IPS DF 6.9 (cell line): ENCODE data around the gene TRAF3IP1.
"Not testable (repeated sequence)": the region's sequence is repeated elsewhere in the genome, so short reads cannot be mapped to it uniquely, and the experiment has no call there.

ENCODE experiments used
- DNase-seq: peaks from one replicate; pipeline ENCODE4 v3.0.0-alpha.2; 2013; ENCODE audit warnings: low read depth, low spot score
- H3K27ac ChIP-seq: one replicate; pipeline ENCODE4 v1.5.1; 2013; ENCODE audit warnings: low read length, control low read depth
- H3K27me3 ChIP-seq: 2 replicates; pipeline ENCODE4 v1.6.1; 2013; ENCODE audit warnings: mild to moderate bottlenecking, low read length; ENCODE audit not compliant: control insufficient read depth, insufficient read depth
- H3K36me3 ChIP-seq: 2 replicates; pipeline ENCODE4 v1.6.1; 2013; ENCODE audit warnings: low read length; ENCODE audit not compliant: control insufficient read depth, insufficient read depth
- H3K4me1 ChIP-seq: 2 replicates; pipeline ENCODE4 v1.6.1; 2013; ENCODE audit warnings: low read length; ENCODE audit not compliant: control insufficient read depth, insufficient read depth
- H3K4me3 ChIP-seq: 2 replicates; pipeline ENCODE4 v1.5.1; 2013; ENCODE audit warnings: mild to moderate bottlenecking, low read length
- H3K9me3 ChIP-seq: 2 replicates; pipeline ENCODE4 v1.6.1; 2013; ENCODE audit warnings: low read length, inconsistent platforms; ENCODE audit not compliant: control insufficient read depth, insufficient read depth
- WGBS: extraction: QIAGEN DNeasy Blood & Tissue Kit; methylation state at CpG from one replicate; pipeline ENCODE4 v1.1.7; 2013; ENCODE audit warnings: mixed read lengths, missing lambda C conversion rate; ENCODE audit not compliant: insufficient read length, insufficient coverage; 5-methylcytosine and 5-hydroxymethylcytosine counted together

Gene TRAF3IP1

GRCh38 chr2:238359403-238359802 lies 39.1 kb downstream of the TRAF3IP1 start:
- H3K4me3 ChIP-seq, result no peak overlapping the region
- H3K4me1 ChIP-seq, result no peaks in the 10 kb centered on the region
- no peaks in the 10 kb centered on the region for H3K9me3 ChIP-seq
- H3K27ac ChIP-seq, result no peak overlapping the region
- DNase-seq, result no peak
- no peaks in the 10 kb centered on the region; the same call in 1 of the 2 replicates for H3K36me3 ChIP-seq
- no peaks in the 10 kb centered on the region for H3K27me3 ChIP-seq
- no CpG with 5 or more reads among the region's 3 CpGs for WGBS

- Histone ChIP-seq H3K4me1 (no peaks in the 10 kb centered on the region), H3K4me3 (no peak overlapping the region), H3K9me3 (no peaks in the 10 kb centered on the region), H3K27ac (no peak overlapping the region), H3K27me3 (no peaks in the 10 kb centered on the region), H3K36me3 (no peaks in the 10 kb centered on the region)
- WGBS, result no CpG with 5 or more reads among the region's 9 CpGs
- no peak for DNase-seq
Observed at GRCh38 chr2:238361877-238362276, 41.6 kb downstream of the TRAF3IP1 start.

- no peaks in the 10 kb centered on the region for H3K27me3 ChIP-seq
- no peaks in the 10 kb centered on the region for H3K36me3 ChIP-seq
- no peak for DNase-seq
- no peak overlapping the region for H3K4me3 ChIP-seq
- no peak overlapping the region for H3K27ac ChIP-seq
- WGBS, result no CpG with 5 or more reads among the region's 7 CpGs
- no peaks in the 10 kb centered on the region for H3K9me3 ChIP-seq
- no peaks in the 10 kb centered on the region for H3K4me1 ChIP-seq
Observed at GRCh38 chr2:238362626-238363025, 42.3 kb downstream of the TRAF3IP1 start.

GRCh38 chr2:238369591-238370040 lies 49.3 kb downstream of the TRAF3IP1 start:
- H3K4me3 ChIP-seq, result no peak overlapping the region
- DNase-seq, result no peak
- no peaks in the 10 kb centered on the region for H3K9me3 ChIP-seq
- H3K27ac ChIP-seq, result no peak overlapping the region
- H3K36me3 ChIP-seq, result no peaks in the 10 kb centered on the region
- no peaks in the 10 kb centered on the region for H3K27me3 ChIP-seq
- no peaks in the 10 kb centered on the region for H3K4me1 ChIP-seq
- WGBS, result no CpG with 5 or more reads among the region's 10 CpGs

GRCh38 chr2:238370094-238370822 lies 49.9 kb downstream of the TRAF3IP1 start:
- no peak for DNase-seq
- H3K27ac ChIP-seq, result no peak overlapping the region
- no CpG with 5 or more reads among the region's 10 CpGs for WGBS

GRCh38 chr2:238370823-238371372 lies 50.6 kb downstream of the TRAF3IP1 start:
- H3K9me3 ChIP-seq, result no peaks in the 10 kb centered on the region
- H3K4me1 ChIP-seq, result no peaks in the 10 kb centered on the region
- H3K36me3 ChIP-seq, result no peaks in the 10 kb centered on the region
- no peaks in the 10 kb centered on the region for H3K27me3 ChIP-seq
- H3K4me3 ChIP-seq, result no peak overlapping the region
- no peak for DNase-seq
- no peak overlapping the region for H3K27ac ChIP-seq
- no CpG with 5 or more reads among the region's 10 CpGs for WGBS

More at GRCh38 chr2:238370094-238370822, 49.9 kb downstream of the TRAF3IP1 start:
- Histone ChIP-seq H3K27me3 (no peaks in the 10 kb centered on the region), H3K9me3 (no peaks in the 10 kb centered on the region), H3K4me3 (no peak overlapping the region), H3K4me1 (no peaks in the 10 kb centered on the region), H3K36me3 (no peaks in the 10 kb centered on the region)

- WGBS, result no CpG with 5 or more reads among the region's 3 CpGs
- H3K27me3 ChIP-seq, H3K36me3 ChIP-seq, H3K27ac ChIP-seq, H3K4me1 ChIP-seq, H3K4me3 ChIP-seq, H3K9me3 ChIP-seq, DNase-seq: not testable (repeated sequence)
Observed at GRCh38 chr2:238372277-238372676, 52.0 kb downstream of the TRAF3IP1 start.

- WGBS, result no CpG with 5 or more reads among the region's 8 CpGs
Observed at GRCh38 chr2:238376884-238377391, 56.6 kb downstream of the TRAF3IP1 start.

GRCh38 chr2:238378230-238379095 lies 58.1 kb downstream of the TRAF3IP1 start:
- no CpG with 5 or more reads among the region's 11 CpGs for WGBS
- no peak for DNase-seq
- Histone ChIP-seq H3K27ac (no peak overlapping the region), H3K4me3 (no peak overlapping the region), H3K27me3 (no peaks in the 10 kb centered on the region), H3K9me3 (no peaks in the 10 kb centered on the region), H3K36me3 (no peaks in the 10 kb centered on the region), H3K4me1 (no peaks in the 10 kb centered on the region)

More at GRCh38 chr2:238376884-238377391, 56.6 kb downstream of the TRAF3IP1 start:
- no peaks in the 10 kb centered on the region for H3K27me3 ChIP-seq
- H3K4me1 ChIP-seq, result no peaks in the 10 kb centered on the region
- no peaks in the 10 kb centered on the region for H3K36me3 ChIP-seq
- no peaks in the 10 kb centered on the region for H3K9me3 ChIP-seq
- no peak overlapping the region for H3K4me3 ChIP-seq
- DNase-seq, result no peak
- no peak overlapping the region for H3K27ac ChIP-seq

- Histone ChIP-seq H3K36me3 (no peaks in the 10 kb centered on the region), H3K4me3 (no peak overlapping the region), H3K4me1 (no peaks in the 10 kb centered on the region), H3K27me3 (no peaks in the 10 kb centered on the region), H3K9me3 (no peaks in the 10 kb centered on the region), H3K27ac (no peak overlapping the region)
- no CpG with 5 or more reads among the region's 15 CpGs for whole genome bisulfite sequencing
- DNase-seq, result no peak
Observed at GRCh38 chr2:238379096-238379810, 58.9 kb downstream of the TRAF3IP1 start.
